ENCODE data around the gene DOHH. TPM values are rescaled to one million over a fixed set of nuclear protein-coding genes. Genes with fewer than 3 reads are reported as not detected.

The DOHH gene
- total and polyA plus RNA-seq, 2 experiments from 2014 or later = 19.0 to 34.7 TPM

DNA sequence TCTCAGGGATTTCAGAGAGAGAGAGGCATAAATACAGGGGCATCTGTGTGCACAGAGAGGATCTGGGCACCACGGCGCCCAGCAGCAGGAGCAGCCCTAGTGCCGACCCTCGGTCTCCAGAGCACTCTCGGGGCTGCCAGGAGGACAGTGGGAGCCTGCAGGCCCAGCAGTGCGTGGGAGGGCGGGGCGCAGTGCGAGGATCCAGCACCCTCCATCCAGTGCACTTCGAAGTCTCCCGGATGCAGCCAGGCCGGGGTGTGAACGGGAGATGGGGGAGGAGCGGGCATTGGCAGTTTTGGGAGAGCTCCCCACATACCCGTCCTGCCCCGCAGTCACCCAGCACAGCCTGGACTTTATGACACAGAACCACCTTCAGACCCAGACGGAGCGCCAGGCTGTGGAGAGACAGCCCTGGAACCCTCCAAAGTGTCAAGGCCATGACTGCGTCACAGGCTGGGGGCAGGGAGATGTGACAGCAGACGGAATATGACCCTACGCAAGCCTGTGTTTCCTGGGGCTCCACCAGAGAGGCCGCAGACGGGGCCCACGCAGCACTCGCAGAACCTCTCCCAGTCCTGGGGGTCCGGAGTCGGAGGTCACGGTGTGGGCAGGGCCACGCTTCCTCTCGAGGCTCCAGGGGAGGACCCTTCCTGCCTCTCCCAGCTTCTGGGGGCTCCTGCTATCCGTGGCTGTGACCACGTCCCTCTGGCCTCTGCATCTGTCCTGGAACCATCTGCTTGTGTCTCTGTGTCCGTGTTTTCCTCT is 23.8 kb upstream of the DOHH start:
- H3K4me1 Mint-ChIP-seq = peaks cover 12% of the 10 kb centered on the region
- ATAC-seq = no peak
- Histone ChIP-seq H3K4me1 (ENCODE audit: insufficient read depth) (peaks cover 2% of the 10 kb centered on the region; the same call in 1 of the 2 replicates), H3K4me2 (no peak overlapping the region), H3F3A (replicated peaks; ENCODE audit: low read depth) (no peaks in the 10 kb centered on the region), H4K20me1 (replicated peaks; ENCODE audit: insufficient read depth) (no peaks in the 10 kb centered on the region; the same call in 1 of the 2 replicates), H3K27ac (ENCODE audit: low read depth) (no peak overlapping the region), H3K9me2 (ENCODE audit: insufficient read depth) (no peaks in the 10 kb centered on the region), H3K27me3 (ENCODE audit: insufficient read depth) (no peaks in the 10 kb centered on the region), H3K79me2 (replicated peaks; ENCODE audit: insufficient read depth) (peaks cover 10% of the 10 kb centered on the region; the same call in 1 of the 2 replicates), H3K4me3 (no peak overlapping the region), H3K36me3 (ENCODE audit: insufficient read depth) (no peaks in the 10 kb centered on the region), H2AFZ (no peak overlapping the region)
- DNase-seq (ENCODE audit: low spot score) = no peak
- H3K4me3 Mint-ChIP-seq = no peak overlapping the region
- peaks cover 9% of the 10 kb centered on the region for H3K27me3 Mint-ChIP-seq (ENCODE audit: insufficient read depth, low read depth, poor library complexity)
- peaks cover 12% of the 10 kb centered on the region for H3K36me3 Mint-ChIP-seq (ENCODE audit: low read depth)
- H3K27ac Mint-ChIP-seq = 0 out of 2 replicates have a peak overlapping the region, but pooled peaks have one; percentile 48
- TF ChIP-seq, protein P1, sequence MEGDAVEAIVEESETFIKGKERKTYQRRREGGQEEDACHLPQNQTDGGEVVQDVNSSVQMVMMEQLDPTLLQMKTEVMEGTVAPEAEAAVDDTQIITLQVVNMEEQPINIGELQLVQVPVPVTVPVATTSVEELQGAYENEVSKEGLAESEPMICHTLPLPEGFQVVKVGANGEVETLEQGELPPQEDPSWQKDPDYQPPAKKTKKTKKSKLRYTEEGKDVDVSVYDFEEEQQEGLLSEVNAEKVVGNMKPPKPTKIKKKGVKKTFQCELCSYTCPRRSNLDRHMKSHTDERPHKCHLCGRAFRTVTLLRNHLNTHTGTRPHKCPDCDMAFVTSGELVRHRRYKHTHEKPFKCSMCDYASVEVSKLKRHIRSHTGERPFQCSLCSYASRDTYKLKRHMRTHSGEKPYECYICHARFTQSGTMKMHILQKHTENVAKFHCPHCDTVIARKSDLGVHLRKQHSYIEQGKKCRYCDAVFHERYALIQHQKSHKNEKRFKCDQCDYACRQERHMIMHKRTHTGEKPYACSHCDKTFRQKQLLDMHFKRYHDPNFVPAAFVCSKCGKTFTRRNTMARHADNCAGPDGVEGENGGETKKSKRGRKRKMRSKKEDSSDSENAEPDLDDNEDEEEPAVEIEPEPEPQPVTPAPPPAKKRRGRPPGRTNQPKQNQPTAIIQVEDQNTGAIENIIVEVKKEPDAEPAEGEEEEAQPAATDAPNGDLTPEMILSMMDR (conservative IDR thresholded peaks at IDR 0.05; ENCODE audit: low read depth in 2 of 2) = no peak
- TF ChIP-seq, protein P2, sequence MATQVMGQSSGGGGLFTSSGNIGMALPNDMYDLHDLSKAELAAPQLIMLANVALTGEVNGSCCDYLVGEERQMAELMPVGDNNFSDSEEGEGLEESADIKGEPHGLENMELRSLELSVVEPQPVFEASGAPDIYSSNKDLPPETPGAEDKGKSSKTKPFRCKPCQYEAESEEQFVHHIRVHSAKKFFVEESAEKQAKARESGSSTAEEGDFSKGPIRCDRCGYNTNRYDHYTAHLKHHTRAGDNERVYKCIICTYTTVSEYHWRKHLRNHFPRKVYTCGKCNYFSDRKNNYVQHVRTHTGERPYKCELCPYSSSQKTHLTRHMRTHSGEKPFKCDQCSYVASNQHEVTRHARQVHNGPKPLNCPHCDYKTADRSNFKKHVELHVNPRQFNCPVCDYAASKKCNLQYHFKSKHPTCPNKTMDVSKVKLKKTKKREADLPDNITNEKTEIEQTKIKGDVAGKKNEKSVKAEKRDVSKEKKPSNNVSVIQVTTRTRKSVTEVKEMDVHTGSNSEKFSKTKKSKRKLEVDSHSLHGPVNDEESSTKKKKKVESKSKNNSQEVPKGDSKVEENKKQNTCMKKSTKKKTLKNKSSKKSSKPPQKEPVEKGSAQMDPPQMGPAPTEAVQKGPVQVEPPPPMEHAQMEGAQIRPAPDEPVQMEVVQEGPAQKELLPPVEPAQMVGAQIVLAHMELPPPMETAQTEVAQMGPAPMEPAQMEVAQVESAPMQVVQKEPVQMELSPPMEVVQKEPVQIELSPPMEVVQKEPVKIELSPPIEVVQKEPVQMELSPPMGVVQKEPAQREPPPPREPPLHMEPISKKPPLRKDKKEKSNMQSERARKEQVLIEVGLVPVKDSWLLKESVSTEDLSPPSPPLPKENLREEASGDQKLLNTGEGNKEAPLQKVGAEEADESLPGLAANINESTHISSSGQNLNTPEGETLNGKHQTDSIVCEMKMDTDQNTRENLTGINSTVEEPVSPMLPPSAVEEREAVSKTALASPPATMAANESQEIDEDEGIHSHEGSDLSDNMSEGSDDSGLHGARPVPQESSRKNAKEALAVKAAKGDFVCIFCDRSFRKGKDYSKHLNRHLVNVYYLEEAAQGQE (IDR thresholded peaks at IDR 0.05; ENCODE audit: unreplicated experiment) = no peak
- TF ChIP-seq STAT1 (IDR thresholded peaks at IDR 0.05; ENCODE audit: unreplicated experiment) (no peak), ZNF331 (CRISPR knock-in tag; IDR thresholded peaks at IDR 0.05; ENCODE audit: low read depth) (no peak), EZH2phosphoT487 (IDR thresholded peaks at IDR 0.05; ENCODE audit: unreplicated experiment) (no peak), CREB1 (CRISPR knock-in tag; IDR thresholded peaks at IDR 0.05; ENCODE audit: low read depth) (no peak)
- TF ChIP-seq, protein P3, sequence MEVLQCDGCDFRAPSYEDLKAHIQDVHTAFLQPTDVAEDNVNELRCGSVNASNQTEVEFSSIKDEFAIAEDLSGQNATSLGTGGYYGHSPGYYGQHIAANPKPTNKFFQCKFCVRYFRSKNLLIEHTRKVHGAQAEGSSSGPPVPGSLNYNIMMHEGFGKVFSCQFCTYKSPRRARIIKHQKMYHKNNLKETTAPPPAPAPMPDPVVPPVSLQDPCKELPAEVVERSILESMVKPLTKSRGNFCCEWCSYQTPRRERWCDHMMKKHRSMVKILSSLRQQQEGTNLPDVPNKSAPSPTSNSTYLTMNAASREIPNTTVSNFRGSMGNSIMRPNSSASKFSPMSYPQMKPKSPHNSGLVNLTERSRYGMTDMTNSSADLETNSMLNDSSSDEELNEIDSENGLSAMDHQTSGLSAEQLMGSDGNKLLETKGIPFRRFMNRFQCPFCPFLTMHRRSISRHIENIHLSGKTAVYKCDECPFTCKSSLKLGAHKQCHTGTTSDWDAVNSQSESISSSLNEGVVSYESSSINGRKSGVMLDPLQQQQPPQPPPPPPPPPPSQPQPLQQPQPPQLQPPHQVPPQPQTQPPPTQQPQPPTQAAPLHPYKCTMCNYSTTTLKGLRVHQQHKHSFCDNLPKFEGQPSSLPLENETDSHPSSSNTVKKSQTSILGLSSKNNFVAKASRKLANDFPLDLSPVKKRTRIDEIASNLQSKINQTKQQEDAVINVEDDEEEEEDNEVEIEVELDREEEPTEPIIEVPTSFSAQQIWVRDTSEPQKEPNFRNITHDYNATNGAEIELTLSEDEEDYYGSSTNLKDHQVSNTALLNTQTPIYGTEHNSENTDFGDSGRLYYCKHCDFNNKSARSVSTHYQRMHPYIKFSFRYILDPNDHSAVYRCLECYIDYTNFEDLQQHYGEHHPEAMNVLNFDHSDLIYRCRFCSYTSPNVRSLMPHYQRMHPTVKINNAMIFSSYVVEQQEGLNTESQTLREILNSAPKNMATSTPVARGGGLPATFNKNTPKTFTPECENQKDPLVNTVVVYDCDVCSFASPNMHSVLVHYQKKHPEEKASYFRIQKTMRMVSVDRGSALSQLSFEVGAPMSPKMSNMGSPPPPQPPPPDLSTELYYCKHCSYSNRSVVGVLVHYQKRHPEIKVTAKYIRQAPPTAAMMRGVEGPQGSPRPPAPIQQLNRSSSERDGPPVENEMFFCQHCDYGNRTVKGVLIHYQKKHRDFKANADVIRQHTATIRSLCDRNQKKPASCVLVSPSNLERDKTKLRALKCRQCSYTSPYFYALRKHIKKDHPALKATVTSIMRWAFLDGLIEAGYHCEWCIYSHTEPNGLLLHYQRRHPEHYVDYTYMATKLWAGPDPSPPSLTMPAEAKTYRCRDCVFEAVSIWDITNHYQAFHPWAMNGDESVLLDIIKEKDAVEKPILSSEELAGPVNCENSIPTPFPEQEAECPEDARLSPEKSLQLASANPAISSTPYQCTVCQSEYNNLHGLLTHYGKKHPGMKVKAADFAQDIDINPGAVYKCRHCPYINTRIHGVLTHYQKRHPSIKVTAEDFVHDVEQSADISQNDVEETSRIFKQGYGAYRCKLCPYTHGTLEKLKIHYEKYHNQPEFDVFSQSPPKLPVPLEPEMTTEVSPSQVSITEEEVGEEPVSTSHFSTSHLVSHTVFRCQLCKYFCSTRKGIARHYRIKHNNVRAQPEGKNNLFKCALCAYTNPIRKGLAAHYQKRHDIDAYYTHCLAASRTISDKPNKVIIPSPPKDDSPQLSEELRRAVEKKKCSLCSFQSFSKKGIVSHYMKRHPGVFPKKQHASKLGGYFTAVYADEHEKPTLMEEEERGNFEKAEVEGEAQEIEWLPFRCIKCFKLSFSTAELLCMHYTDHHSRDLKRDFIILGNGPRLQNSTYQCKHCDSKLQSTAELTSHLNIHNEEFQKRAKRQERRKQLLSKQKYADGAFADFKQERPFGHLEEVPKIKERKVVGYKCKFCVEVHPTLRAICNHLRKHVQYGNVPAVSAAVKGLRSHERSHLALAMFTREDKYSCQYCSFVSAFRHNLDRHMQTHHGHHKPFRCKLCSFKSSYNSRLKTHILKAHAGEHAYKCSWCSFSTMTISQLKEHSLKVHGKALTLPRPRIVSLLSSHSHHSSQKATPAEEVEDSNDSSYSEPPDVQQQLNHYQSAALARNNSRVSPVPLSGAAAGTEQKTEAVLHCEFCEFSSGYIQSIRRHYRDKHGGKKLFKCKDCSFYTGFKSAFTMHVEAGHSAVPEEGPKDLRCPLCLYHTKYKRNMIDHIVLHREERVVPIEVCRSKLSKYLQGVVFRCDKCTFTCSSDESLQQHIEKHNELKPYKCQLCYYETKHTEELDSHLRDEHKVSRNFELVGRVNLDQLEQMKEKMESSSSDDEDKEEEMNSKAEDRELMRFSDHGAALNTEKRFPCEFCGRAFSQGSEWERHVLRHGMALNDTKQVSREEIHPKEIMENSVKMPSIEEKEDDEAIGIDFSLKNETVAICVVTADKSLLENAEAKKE (CRISPR knock-in tag; IDR thresholded peaks at IDR 0.05) = no peak
- H3K9me3 Mint-ChIP-seq = no peaks in the 10 kb centered on the region; the same call in 2 of the 3 replicates
